Measurements from ENCODE around the gene ITPRIPL2.

GRCh38 chr16:19163215-19163614, 49.5 kb downstream of the ITPRIPL2 start:
- no peak for TF ChIP-seq CTCF (conservative IDR thresholded peaks at IDR 0.05; ENCODE audit: low read length)
- no peak for TF ChIP-seq EZH2phosphoT487 (IDR thresholded peaks at IDR 0.05; ENCODE audit: borderline replicate concordance)

All from Loucy (cell line).